GM19240 (cell line): ENCODE measurements around the gene CRTAC1.
A peak's percentile ranks its signal among the peaks of the same experiment; 100 is the strongest.

Experiments used
- DNase-seq: peaks from one replicate; pipeline ENCODE4 v3.0.0; 2011; ENCODE audit warnings: low spot score; ENCODE audit not compliant: insufficient read length

Gene CRTAC1

DNA sequence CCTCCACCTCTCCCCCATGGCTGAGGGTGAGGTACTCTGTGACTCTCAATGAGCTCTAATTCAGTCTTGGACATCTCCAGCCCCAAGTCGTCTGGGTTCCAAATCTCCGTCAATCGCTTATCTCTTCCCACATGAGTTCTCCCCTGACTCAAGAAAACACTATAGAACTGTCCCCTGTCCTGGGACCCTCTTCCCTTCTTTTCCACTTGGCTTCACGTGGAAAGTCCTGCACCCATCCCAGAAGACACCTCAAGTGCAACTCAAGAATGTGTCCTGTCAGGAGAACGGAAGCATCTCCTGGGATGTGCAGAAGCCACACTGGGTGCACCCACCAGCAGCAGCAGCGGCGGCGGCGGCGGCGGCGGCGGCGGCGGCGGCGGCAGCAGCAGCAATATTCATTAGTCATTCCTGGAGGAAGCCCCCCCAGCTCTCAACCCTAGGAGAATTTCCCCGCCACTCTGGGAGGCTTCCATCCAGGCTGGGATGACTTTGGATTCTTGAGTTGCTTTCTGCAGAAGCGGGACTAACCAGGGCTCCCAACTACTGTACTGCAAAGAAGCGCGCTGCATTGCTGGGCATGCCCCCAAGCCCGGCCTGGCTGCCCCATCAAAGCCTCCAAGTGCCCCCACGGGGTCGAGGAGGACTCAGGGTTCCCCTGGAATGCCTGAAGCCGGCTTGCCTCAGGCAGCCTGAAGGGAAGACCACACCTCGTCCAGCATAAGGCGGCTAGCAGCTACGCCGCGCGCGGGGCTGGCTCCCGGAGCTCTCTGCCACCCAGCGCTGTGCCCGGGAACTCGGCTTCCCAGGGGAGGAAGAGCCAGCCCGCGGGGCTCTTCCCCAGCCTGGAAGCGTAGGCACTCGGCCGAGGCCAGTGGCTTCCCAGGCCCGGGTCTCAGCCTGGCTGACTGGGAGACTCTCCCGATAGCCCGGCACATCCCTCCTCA, 1.0 kb downstream of the CRTAC1 start:
- DNase-seq: no peak

DNA sequence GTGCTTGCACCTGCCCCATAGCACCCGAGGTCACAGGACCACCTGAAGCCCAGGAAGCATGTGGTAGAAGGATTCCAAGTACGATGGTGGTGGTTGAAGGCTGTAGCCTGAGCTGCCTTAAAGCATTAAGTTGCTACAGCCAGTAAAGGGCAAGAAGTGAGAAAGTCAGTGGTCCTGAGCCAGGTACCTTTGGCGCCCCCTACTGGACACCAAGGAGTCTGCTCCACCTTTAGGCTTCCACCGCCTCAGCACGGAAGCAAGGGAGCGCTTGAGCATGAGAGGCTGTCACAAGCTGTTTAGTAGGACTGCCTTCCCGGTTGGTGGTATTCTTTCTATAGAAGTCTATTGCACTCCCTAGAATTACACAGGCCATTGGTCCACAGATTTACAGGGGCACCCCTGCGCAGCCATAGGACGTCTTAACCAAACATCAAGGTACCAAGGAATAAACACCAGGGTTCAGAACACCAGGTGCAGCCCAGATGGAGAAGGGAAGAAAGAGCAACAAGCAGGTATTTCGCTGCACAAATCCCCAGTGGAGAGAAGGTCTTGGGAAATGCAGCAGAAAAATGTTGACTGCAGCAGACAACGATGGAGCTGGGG, 2.2 kb downstream of the CRTAC1 start:
- DNase-seq: peak; percentile 87

DNA sequence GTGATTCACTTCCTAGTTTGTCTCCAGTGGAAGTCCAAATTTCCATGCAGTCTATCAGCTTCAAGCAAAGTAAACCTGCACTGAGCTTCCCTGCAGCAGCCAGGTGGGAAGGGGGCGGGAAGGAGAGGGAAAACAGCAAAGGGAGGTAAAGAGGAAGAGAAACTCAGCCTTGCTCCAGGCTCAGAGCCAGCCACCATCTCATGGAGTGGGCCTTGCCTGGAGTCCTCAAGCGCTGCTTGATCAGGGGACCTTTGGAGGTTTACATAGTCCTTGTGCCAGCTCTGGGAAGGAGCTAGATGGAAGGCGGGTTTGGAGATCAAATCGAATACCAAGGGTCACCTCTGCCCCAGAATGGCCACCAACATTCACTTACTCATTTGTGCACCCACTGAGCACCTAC, 7.4 kb downstream of the CRTAC1 start:
- no peak for DNase-seq

DNA sequence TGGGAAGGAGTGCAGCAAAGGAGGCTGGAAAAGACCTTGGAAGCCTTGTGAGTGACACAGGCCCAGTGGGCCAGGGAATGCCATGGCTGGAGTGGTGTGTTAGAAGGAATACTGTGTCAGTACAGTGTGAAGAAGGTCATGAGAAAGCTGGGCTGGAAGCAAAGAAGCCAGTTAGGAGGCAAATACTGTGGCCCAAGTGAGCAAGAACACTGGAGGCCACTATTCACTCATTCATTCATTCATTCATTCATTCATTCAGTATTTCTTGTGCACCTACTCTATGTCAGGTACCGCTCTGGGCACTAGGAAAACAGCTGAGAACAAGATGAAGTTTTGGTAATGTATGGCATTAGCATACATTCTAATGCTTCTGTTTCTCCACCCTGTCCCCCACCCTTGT, 9.6 kb downstream of the CRTAC1 start:
- no peak for DNase-seq

DNA sequence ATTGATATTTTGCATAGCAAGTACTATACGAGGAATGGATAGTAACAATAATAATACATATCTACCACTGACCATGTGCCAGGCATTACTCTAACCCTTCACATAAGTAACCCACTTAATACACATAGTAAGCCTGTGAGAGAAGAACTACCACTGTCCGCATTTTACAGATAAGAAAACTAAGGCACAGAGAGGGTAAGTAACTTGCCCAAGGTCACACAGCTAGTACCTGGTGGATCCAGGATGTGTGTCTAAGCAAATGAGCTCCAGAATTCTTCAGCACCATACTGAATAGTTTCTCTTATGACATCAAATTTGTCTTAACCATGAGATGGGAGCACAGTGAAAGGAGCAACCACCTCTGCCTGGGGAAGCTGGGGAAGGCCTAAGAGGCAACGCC, 10.2 kb downstream of the CRTAC1 start:
- no peak for DNase-seq

DNA sequence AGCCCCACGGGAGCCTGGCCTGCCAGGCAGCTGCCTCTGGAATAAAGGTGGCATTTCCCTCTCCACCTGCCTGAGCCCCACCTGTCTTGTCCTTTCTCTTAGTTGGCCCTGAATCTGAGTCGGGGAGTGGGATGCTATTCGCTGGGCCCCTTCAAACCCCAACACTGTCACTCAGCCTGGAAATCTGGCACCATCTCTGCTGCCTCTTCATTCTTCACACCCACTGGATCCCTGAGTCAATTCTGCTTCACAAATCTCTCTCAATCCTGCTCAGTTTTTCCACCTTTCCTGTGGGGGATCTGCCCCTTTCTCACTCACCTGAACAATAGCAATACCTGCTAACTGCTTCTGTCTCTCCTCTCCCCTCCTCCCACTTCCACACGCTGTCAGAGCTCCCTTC, 10.6 kb downstream of the CRTAC1 start:
- DNase-seq: no peak

DNA sequence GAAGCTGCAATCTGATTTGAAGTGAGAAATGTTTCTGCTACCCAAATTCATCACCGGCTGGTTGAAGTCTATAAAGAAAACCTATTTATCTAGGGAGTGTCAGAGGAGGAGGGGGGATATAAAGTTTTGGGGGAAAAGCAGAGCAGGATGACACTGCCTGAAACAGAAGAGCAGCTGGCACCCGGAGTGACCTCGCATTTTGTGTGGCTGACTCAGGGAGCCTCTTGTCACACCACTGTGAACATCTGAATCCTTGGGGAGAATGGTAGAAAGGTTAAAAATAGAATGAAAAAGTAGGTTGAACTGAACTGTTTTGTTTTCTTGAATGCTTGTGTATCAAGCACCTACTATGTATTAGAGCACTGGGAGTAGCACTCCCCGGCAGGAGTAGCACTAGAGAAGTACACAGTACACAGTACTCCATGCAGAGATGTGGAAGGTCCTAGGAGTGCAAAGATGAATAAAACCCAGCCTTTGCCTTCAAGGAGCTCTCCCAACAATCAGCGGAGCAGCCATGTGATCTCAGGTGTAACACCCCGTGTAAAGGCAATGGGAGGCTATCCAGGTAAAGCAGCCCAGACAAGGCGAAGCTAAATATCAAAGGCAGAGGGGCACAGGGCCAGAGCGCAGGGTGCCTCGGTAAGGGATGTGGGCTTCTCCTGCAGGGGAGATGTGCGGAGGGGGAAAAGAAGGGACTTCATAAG, 13.5 kb downstream of the CRTAC1 start:
- no peak for DNase-seq

DNA sequence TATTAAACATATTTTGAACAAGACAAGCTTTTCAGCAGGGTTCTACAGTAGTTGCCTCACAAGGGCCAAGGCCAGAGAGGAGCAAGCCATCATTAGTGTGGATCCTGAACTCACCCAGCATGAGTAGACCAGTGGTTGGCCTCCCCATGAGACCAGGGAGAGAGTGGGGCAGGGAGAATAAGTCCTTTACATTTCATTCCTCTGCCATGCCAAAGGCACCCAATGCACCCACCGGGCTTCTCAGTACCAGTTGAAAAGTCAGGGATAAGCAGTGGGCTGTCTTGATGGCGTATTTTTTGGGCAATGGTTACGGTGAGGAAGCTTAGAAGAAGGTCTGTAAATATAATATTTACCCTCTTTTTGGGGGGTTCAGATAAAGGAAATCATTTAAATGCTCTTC, 16.6 kb downstream of the CRTAC1 start:
- no peak for DNase-seq

DNA sequence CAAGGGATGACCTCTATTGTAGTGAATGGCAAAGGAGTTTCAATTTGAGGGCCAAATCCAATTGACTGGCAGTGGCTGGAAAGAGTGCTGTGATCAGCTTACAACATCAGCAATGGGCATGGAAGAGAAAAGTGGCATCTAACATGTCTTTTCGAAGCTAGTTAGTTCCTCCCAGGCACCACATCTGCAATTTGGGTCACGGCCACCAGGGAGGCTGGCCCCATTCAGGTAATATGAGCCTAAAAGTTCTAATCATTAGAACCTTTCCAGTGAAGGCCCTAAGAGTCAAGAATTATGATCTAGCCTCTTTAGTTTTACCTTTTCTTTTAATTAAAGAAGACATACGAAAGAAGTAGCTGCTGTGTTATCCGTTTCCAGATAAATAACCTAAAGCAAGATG, 17.3 kb downstream of the CRTAC1 start:
- DNase-seq: no peak

DNA sequence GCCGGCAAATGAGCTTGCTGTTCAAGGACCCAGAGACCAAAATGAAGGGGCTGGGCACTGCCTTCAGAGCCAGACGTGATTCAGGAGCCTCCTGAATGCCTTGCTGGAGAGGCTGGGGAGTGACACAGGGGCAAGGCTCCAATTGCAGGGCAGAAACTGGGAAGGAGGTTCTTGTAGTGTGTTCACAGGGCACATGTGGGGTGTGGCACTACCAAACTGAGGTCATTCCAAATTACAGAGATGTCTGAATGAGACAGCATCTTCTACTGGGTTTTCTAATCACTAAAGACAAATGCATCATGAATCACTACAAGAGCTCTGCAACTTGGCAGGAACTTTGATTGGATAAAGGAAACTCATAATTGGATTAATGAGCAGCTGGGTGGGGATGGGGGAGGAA, 17.8 kb downstream of the CRTAC1 start:
- no peak for DNase-seq

DNA sequence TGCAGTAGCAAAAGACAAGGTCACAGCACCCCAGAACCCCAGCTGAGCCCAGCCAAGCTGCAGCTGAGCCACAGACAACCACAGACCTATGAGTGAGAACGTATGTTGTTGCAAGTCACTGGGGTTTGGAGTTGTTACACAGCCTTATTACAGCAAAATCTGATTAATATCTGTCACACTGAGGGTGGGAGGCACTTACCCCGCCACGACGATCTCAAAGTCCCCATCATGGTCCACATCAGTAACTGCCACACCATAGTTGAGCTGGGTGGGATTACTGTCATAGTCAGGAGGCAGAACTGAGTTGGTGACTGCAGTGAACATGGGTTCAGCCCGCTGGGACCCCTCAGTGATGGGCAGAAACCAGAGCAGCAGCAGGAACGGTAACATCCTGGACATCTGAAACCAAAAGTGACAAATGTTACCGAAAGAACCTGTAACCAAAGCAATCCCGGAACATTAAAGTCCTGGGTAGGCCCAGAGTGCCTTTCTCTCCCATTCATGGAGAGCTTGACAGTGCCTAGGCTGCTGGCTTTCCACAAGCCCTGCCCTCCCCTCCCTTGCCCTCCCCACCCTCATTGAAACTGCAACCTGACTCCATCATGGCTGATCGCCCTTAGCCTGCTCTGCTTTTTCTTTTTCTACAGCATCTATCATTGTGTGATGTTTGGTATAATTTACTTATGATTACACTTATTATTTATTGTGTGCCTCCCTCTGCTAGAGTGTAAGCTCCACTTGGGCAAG, 19.3 kb downstream of the CRTAC1 start:
- DNase-seq: no peak

DNA sequence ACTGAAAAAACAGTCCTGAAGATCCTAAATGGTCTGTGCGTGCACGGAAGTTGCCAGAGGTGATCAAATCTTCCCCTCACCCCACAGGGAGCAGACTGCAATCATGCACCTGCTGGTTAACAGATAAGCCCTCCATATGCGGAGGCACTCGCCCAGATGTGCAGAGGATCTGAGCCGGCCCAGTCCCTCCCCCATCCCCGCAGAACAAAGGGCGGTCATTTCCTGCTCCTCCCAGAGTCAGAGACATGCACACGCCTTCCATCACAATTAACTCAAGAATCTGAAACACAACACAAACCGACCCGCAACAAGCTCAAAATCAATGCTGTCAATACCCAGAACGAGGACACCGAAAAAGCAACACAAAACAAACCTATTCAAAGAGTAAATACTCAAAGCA, 24.2 kb downstream of the CRTAC1 start:
- no peak for DNase-seq

DNA sequence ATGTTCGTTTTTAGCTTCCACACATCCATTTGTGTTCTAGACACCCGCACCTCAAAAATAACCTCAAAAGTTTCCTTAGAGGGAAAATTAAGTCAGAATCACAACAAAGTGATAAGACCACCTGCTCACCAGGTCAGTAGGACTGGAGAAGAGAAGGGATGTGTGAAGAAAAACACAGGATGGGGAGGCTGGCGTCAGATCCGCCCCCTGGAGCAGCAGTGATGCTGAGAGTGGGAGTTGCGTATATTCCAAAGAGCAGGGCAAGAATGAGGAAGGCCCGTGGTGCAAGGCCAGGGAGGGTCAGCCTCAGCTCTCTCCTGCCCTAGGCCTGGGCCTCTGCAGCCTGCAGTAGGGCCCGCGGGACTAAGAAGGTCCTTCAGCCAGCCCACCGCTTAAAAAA, 28.7 kb downstream of the CRTAC1 start:
- DNase-seq: no peak

DNA sequence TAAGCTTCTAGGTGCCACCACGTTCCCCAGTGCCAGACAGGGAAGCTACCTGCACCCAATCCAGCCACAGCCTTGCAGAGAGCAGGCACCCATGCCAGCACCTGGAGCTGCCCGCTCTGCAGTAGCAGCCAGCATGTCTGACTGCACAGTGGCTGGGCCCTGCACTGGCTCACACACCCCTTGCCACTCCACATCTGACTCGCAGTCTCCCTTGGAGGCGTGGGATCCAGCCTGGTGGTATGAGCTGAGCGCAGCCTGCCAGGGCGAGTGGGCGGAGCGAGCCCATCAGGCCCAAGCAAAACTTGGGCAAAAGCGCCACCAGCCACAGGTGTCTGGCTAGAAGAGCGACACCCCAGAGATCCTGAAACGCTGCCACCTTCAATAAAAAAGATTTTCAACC, 30.1 kb downstream of the CRTAC1 start:
- DNase-seq: no peak

DNA sequence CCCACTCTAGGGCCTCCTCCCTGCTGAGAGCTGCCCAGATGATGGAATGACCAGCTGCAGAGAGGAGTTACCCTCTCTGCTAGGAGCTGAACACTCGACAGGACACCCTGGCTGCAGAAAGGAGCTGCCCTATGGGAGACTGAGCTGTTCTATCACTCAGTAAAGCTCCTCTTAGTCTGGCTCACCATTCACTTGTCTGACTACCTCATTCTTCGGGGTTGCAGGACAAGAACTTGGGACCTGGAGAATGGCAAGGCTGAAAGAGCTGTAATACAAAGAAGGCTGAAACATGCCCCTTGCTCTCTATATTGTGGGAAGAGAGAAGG, 30.5 kb downstream of the CRTAC1 start:
- DNase-seq: no peak

DNA sequence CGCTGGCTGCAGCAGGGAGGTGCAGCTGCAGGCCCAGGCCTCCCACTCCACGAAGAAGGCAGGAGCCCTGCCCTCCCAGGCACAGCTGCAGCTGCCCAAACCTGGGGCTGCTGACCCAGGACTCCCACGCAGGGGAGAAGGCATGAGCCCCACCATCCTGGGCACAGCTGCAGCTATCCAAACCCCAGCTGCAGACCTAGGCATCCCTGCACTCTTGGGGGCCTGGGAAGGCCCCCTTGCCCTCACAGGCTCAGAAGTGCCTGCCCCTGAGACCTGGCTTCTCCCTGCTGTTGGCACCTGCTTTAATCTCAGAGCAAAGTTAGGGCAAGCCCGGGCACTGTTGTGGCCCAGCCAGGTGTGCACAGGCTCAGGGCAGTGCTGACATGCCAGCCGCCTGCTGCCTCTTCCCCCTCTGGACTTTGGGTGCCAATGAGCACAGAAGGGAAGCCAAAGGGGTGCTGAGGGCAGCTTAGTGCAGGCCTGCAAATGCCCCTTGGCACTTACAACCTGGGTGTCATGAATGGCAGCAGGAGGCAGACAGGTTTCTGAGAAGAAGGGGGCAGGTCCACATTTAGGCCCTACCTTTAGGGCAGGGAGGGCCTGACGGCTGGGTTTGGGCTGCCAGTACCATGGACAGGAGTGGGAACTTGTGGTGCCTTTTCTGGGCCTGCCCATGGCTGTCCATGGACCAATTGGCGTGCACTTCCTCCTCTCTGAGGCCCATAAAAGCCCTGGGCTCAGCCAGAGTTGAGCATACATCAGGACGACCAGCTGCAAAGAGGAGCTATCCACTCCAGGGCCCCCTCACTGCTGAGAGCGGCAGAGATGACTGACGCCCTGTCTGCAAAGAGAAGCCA, 31.1 kb downstream of the CRTAC1 start:
- no peak for DNase-seq

DNA sequence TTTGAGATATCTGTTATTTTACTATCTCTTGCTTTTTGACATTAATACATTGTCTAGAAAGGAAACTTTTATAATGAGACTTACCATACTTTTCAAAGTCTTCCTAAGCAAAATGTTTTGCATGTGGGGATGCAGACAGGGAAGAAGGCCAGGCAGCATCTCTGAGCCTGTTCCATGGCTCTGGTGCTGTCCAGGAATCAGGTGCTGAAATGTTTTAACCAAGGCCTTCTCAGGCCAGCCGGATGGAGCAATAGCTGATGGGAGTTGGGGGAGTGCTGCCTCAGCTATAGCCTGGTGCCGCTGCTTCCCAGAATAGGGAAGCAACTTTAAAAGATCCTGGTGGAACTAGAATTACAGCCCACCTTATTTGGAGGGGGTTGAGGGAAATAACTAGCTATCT, 38.5 kb downstream of the CRTAC1 start:
- DNase-seq: no peak

DNA sequence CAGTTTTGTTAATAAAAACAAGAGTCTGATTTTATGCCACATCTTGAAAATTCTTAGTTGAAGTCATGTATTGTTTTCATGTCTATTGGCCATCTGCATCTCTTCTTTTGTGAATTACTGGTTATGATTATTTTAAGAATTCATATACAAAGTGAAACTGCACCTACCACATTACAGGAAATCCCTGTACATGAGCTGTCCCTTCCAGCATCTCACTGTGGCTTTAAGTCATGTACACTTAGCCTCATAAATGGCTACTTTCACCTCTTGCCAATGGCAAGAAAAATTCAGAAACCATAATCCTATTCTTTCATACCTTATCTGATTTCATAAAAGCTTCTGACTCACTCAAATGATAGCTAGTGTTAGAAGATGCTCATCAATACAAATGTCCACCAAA, 48.6 kb downstream of the CRTAC1 start:
- no peak for DNase-seq

DNA sequence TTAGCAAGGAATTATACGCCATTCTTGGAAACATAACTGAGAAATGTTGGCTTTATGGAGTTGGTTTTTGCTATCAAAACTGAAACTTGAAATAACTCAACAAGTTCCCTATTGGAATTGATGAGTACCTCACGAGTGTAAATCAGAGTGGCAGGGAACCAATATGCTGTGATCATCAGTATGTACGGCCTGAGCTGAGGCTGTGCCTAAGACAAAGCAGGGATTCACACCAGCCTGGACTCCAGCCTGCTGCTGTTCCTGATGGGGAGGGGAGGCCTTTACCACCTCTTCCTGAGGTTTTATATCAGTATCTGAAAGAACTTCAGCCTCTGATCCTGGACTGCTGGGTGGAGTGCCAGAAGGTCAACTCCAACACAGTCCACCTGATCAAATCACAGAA, 52.7 kb downstream of the CRTAC1 start:
- no peak for DNase-seq

DNA sequence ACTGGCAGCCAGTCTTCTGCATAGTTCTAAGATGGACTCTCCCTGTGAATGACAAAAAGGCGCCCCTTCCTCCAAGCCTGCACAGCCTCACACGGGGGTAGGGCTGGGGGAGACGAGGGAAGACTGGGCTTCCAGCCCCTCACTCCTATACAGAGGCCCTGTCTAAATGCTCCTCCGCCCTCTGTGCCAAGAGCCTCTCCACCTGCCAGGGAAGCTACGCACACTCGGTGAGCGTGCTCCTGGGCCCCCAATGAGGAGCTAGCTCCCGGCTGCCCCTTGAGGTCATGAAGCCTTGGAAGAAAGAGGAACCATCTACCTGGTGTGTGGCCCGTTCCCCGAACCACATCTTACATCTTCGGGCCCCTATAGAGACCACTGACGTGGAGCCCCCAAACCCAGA, 54.8 kb downstream of the CRTAC1 start:
- no peak for DNase-seq
